Neural progenitor cell (in vitro differentiated cells): ENCODE measurements around the gene TRAPPC11.

Source experiments
- CTCF ChIP-seq: fragments of 200-600 bp; sonication (generic); IDR thresholded peaks from 2 replicates; pipeline ENCODE4 v1.5.1; 2017; ENCODE audit warnings: antibody characterized with exemption, mild to moderate bottlenecking
- EZH2 ChIP-seq: fragments of 200-600 bp; sonication (generic); IDR thresholded peaks from 2 replicates; pipeline ENCODE4 v1.6.1; 2017; ENCODE audit warnings: antibody characterized with exemption, mild to moderate bottlenecking, moderate library complexity
- EZH2phosphoT487 ChIP-seq: fragments of 200-600 bp; sonication (generic); IDR thresholded peaks from 2 replicates; pipeline ENCODE4 v1.6.1; 2017; ENCODE audit warnings: antibody characterized with exemption

- TF ChIP-seq CTCF (no peak), EZH2 (no peak), EZH2phosphoT487 (no peak)
These were observed 26.4 kb upstream of the TRAPPC11 start for GRCh38 chr4:183632689-183633088.
